Endothelial cell of umbilical vein (primary cell): ENCODE results near the gene PARVA. TPM values are rescaled to one million over a fixed set of nuclear protein-coding genes. Genes with fewer than 3 reads are reported as not detected.

Experiments
- BruUV-seq: library from RNA; stranded (reverse); fragments of 400-500 nt; replicated peaks from 2 replicates; lab custom pipeline; 2021; lab: Mats Ljungman, UMichigan
- CTCF ChIA-PET: fragments of 300-600, 350-600 bp; sonication (Branson Sonifier 250); formaldehyde crosslinking; loops from one replicate; lab custom pipeline; 2021; ENCODE audit warnings: antibody characterized with exemption, inconsistent platforms; lab: Charles Lee
- POLR2A ChIA-PET: fragments of 300-600, 350-600 bp; sonication (Branson Sonifier 250); formaldehyde crosslinking; loops from one replicate; lab custom pipeline; 2021; ENCODE audit warnings: antibody characterized with exemption, inconsistent platforms; lab: Charles Lee
- DNase-seq: peaks from one replicate; pipeline ENCODE4 v3.0.0-alpha.2; 2011; ENCODE audit warnings: low read depth, low spot score
- FAIRE-seq: peaks from 2 replicates; lab custom pipeline; 2011; peaks lifted over from hg19 to GRCh38; lab: Jason Lieb, UNC
- H2AFZ ChIP-seq: 2 replicates; pipeline ENCODE4 v1.6.0; 2012; ENCODE audit warnings: low read depth, low read length, control low read depth, inconsistent platforms
- H3K27ac ChIP-seq: 2 replicates; pipeline ENCODE4 v1.5.1; 2011; ENCODE audit warnings: low read depth, mild to moderate bottlenecking, control low read depth, low read length, moderate library complexity; ENCODE audit not compliant: insufficient read depth
- H3K27me3 ChIP-seq, 2 experiments: 2 replicates each; pipeline versions ENCODE4 v1.6.0 to v1.6.1; 2011; ENCODE audit warnings: low read length in 2 of 2, mixed read lengths in 1 of 2; ENCODE audit not compliant: control insufficient read depth in 2 of 2, insufficient read depth in 2 of 2
- H3K36me3 ChIP-seq, 2 experiments: 2 replicates in 1 of 2; 3 replicates in 1 of 2; pipeline ENCODE4 v1.5.1; 2011; ENCODE audit warnings: low read length in 2 of 2, mild to moderate bottlenecking in 1 of 2, moderate library complexity in 1 of 2; ENCODE audit not compliant: control insufficient read depth in 2 of 2, insufficient read depth in 2 of 2; ENCODE audit errors: extremely low read depth in 1 of 2
- H3K4me1 ChIP-seq: 3 replicates; pipeline ENCODE4 v1.5.1; 2011; ENCODE audit warnings: mild to moderate bottlenecking, low read length; ENCODE audit not compliant: control insufficient read depth, insufficient read depth; ENCODE audit errors: extremely low read depth
- H3K4me2 ChIP-seq: 2 replicates; pipeline ENCODE4 v1.6.1; 2011; ENCODE audit warnings: low read length, control low read depth, mixed read lengths; ENCODE audit not compliant: insufficient read depth
- H3K4me3 ChIP-seq, 3 experiments: fragments of 200-600 bp in 1 of 3; sonication (generic), shearing (Covaris generic) in 1 of 3; replicated peaks in 1 of 3; 2 replicates each; pipeline ENCODE4 v1.5.1; 2011 to 2016; ENCODE audit warnings: control low read depth in 3 of 3, low read length in 3 of 3, mild to moderate bottlenecking in 2 of 3, inconsistent platforms in 1 of 3, low read depth in 1 of 3, moderate library complexity in 1 of 3; ENCODE audit not compliant: insufficient read depth in 1 of 3
- H3K79me2 ChIP-seq: 2 replicates; pipeline ENCODE4 v1.6.0; 2012; ENCODE audit warnings: low read length, inconsistent platforms; ENCODE audit not compliant: control insufficient read depth, insufficient read depth
- H3K9ac ChIP-seq: replicated peaks from 2 replicates; pipeline ENCODE3; 2011; ENCODE audit warnings: low read length, control low read depth; ENCODE audit not compliant: insufficient read depth; ENCODE audit errors: extremely low read depth
- H3K9me1 ChIP-seq: replicated peaks from 3 replicates; pipeline ENCODE4 v1.6.0; 2011; ENCODE audit warnings: mild to moderate bottlenecking, low read length; ENCODE audit not compliant: control insufficient read depth, insufficient read depth; ENCODE audit errors: extremely low read depth
- H3K9me3 ChIP-seq: replicated peaks from 2 replicates; pipeline ENCODE4 v1.5.1; 2012; ENCODE audit warnings: low read length, inconsistent platforms; ENCODE audit not compliant: control insufficient read depth, insufficient read depth
- H4K20me1 ChIP-seq: replicated peaks from 2 replicates; pipeline ENCODE3; 2011; ENCODE audit warnings: mild to moderate bottlenecking, low read length; ENCODE audit not compliant: control insufficient read depth, insufficient read depth; ENCODE audit errors: extremely low read depth
- EZH2 ChIP-seq: IDR thresholded peaks from 2 replicates; pipeline ENCODE4 v1.6.1; 2012; ENCODE audit warnings: borderline replicate concordance, low read depth, mild to moderate bottlenecking, moderate library complexity, low read length, inconsistent platforms; ENCODE audit not compliant: severe bottlenecking
- FOS ChIP-seq: IDR thresholded peaks from 2 replicates; pipeline ENCODE4 v1.6.1; 2011; ENCODE audit warnings: mild to moderate bottlenecking, low read length, moderate library complexity, borderline replicate concordance; ENCODE audit not compliant: insufficient read depth
- GATA2 ChIP-seq: IDR thresholded peaks from 2 replicates; pipeline ENCODE4 v1.7.0; 2011; ENCODE audit warnings: low read depth, mild to moderate bottlenecking, moderate library complexity, mixed read lengths, low read length; ENCODE audit not compliant: insufficient read length, insufficient read depth
- JUN ChIP-seq: IDR thresholded peaks from 2 replicates; pipeline ENCODE4 v1.6.1; 2011; ENCODE audit warnings: borderline replicate concordance, low read depth; ENCODE audit not compliant: insufficient read length, insufficient read depth
- MYC ChIP-seq: IDR thresholded peaks from one replicate; pipeline ENCODE4 v1.6.1; 2011; ENCODE audit warnings: mild to moderate bottlenecking, low read depth, low read length
- POLR2A ChIP-seq: IDR thresholded peaks from 2 replicates; pipeline ENCODE4 v1.6.1; 2012; ENCODE audit warnings: low read depth, mild to moderate bottlenecking, control low read depth, low read length
- POLR2AphosphoS5 ChIP-seq: IDR thresholded peaks from 2 replicates; pipeline ENCODE4 v1.6.1; 2012; ENCODE audit warnings: low read depth, mild to moderate bottlenecking, control low read depth, low read length, moderate library complexity; ENCODE audit not compliant: insufficient read depth
- dilution Hi-C: fragments of 300-500 bp; cut with MboI; formaldehyde crosslinking; loops from one replicate; pipeline ENCODE4 v1.15.0; 2019; ENCODE audit warnings: low sequenced_read_pairs; ENCODE audit not compliant: extremely low pct_ligation_motif_present
- intact Hi-C: fragments of 100-400 bp; cut with micrococcal nuclease; formaldehyde crosslinking; loops from one replicate; pipeline ENCODE4 v1.10.0; 2022
- polyA plus RNA-seq, 4 experiments: library from polyadenylated mRNA; depleted of rRNA in 3 of 4; stranded (reverse) in 3 of 4; unstranded in 1 of 4; fragments of >200 nt; gene quantifications; 2 replicates each; pipeline versions ENCODE4 v1.2.1 to v1.2.3, GENCODE V29; 2011 to 2012; ENCODE audit warnings: missing spikeins in 1 of 4
- total RNA-seq: library from RNA; stranded (reverse); gene quantifications from 2 replicates; pipeline ENCODE4 v1.2.3, GENCODE V29; 2021
- TF ChIP-seq, protein P1 (sequence below), 2 donors: IDR thresholded peaks; 1 replicate in 1 of 2; 2 replicates in 1 of 2; pipeline ENCODE4 v1.5.1; 2011; ENCODE audit warnings: low read length in 2 of 2, mild to moderate bottlenecking in 2 of 2, moderate library complexity in 2 of 2, control low read depth in 1 of 2, inconsistent platforms in 1 of 2, low read depth in 1 of 2; ENCODE audit not compliant: insufficient read depth in 1 of 2; ENCODE audit errors: extremely low read depth in 1 of 2
- TF ChIP-seq, protein P2 (sequence below): IDR thresholded peaks from 2 replicates; pipeline ENCODE4 v1.6.1; 2011; ENCODE audit not compliant: insufficient read depth, insufficient read length

PARVA gene
- total and polyA plus RNA-seq, 2 donors (not counting 3 experiments of a cell fraction or from before 2014, with no cell fraction given): 40.6 to 104 TPM

DNA sequence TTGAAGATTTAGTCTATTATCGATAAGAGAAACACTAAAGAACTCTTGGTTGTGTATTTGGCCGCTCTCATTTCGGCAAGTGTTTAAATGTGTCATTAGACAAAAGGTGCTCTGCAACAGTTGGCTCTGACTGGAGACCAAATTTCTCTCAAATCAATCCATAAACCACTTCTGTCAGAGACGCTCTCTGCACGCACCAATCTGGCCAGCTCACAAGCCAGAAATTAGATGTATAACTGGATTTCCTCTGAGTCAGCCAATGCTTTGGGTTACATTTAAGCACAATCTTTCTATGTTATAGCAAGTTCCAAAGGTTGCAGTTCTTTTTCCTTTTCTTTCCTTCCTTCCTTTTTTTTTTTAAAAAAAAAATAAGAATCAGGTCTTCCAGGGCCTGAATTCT is 17.6 kb upstream of the PARVA start:
- H3K79me2 ChIP-seq: no peaks in the 10 kb centered on the region
- H3K4me3 ChIP-seq: no peak overlapping the region
- TF ChIP-seq MYC: no peak
- TF ChIP-seq, protein P1, sequence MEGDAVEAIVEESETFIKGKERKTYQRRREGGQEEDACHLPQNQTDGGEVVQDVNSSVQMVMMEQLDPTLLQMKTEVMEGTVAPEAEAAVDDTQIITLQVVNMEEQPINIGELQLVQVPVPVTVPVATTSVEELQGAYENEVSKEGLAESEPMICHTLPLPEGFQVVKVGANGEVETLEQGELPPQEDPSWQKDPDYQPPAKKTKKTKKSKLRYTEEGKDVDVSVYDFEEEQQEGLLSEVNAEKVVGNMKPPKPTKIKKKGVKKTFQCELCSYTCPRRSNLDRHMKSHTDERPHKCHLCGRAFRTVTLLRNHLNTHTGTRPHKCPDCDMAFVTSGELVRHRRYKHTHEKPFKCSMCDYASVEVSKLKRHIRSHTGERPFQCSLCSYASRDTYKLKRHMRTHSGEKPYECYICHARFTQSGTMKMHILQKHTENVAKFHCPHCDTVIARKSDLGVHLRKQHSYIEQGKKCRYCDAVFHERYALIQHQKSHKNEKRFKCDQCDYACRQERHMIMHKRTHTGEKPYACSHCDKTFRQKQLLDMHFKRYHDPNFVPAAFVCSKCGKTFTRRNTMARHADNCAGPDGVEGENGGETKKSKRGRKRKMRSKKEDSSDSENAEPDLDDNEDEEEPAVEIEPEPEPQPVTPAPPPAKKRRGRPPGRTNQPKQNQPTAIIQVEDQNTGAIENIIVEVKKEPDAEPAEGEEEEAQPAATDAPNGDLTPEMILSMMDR (IDR thresholded peaks at IDR 0.05; ENCODE audit: extremely low read depth in 1 of 2, insufficient read depth in 1 of 2, low read depth in 1 of 2, low read length in 2 of 2): no peak
- TF ChIP-seq, protein P2, sequence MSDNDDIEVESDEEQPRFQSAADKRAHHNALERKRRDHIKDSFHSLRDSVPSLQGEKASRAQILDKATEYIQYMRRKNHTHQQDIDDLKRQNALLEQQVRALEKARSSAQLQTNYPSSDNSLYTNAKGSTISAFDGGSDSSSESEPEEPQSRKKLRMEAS: no peak
- TF ChIP-seq JUN: no peak
- no peak for TF ChIP-seq POLR2A
- TF ChIP-seq FOS: no peak
- TF ChIP-seq EZH2: no peak
- no peak for TF ChIP-seq GATA2
- no peak for TF ChIP-seq POLR2AphosphoS5
- no peak overlapping the region for H3K27ac ChIP-seq
- H3K4me1 ChIP-seq: no peaks in the 10 kb centered on the region
- H2AFZ ChIP-seq: no peak overlapping the region
- ChIA-PET CTCF (interaction anchor here (1.0 to 1.6 kb wide), 2 partner anchors 12 to 18 kb away, joined by 3 to 4 read pairs; partner anchors contain the start of gene PARVA), POLR2A (no interaction called here)
- no peaks in the 10 kb centered on the region for H3K36me3 ChIP-seq
- no peak overlapping the region for H3K9ac ChIP-seq
- no peaks in the 10 kb centered on the region for H3K9me3 ChIP-seq
- no peaks in the 10 kb centered on the region for H4K20me1 ChIP-seq
- H3K9me1 ChIP-seq: no peaks in the 10 kb centered on the region
- H3K4me2 ChIP-seq: no peak overlapping the region
- no TSS peak for BruUV-seq
- DNase-seq (no peak), FAIRE-seq (no peak)
- peaks cover 14 to 23% of the 10 kb centered on the region in 2 experiments for H3K27me3 ChIP-seq
- dilution Hi-C loops: no loop called here
- intact Hi-C loops: no loop called here
